ENCODE results near the gene MACROD2. TPM values are rescaled to one million over a fixed set of nuclear protein-coding genes. Genes with fewer than 3 reads are reported as not detected.

MACROD2 gene
- total and polyA plus RNA-seq, 2 donors (not counting 1 experiment from before 2014, with no cell fraction given), result 5.3 to 6.7 TPM

- no peak overlapping the region for H3K9ac ChIP-seq (ENCODE audit: low read length)
- CTCF ChIA-PET, result no interaction called here
- no peak overlapping the region for H2AFZ ChIP-seq (ENCODE audit: insufficient read depth, low read depth, low read length, poor library complexity, severe bottlenecking)
- no peaks in the 10 kb centered on the region for H3K4me1 ChIP-seq (ENCODE audit: control insufficient read depth in 2 of 2, insufficient read depth in 2 of 2, low read length in 2 of 2)
- no peaks in the 10 kb centered on the region for H3K27me3 Mint-ChIP-seq
- WGBS (ENCODE audit: insufficient coverage), result 100% methylated on average over 2 of the region's 2 CpGs
- H3K79me2 ChIP-seq (ENCODE audit: control insufficient read depth, insufficient read depth, low read length), result no peaks in the 10 kb centered on the region
- H3K27ac ChIP-seq (ENCODE audit: low read length in 2 of 2), result no peak overlapping the region
- H3K9me3 Mint-ChIP-seq (ENCODE audit: insufficient read depth), result no peaks in the 10 kb centered on the region
- H3K4me2 ChIP-seq (replicated peaks; ENCODE audit: low read depth, low read length, poor library complexity, severe bottlenecking), result no peak overlapping the region
- no peak overlapping the region for H3K27ac Mint-ChIP-seq
- H3K27me3 ChIP-seq (replicated peaks in 1 of 4; ENCODE audit: control extremely low read depth in 1 of 4, control insufficient read depth in 3 of 4, insufficient read depth in 4 of 4, low read length in 3 of 4), result no peaks in the 10 kb centered on the region
- POLR2A ChIA-PET, result no interaction called here
- H3K4me1 Mint-ChIP-seq, result no peaks in the 10 kb centered on the region
- ATAC-seq (ENCODE audit: low read depth), result no peak
- H3K9me3 ChIP-seq (ENCODE audit: control extremely low read depth in 1 of 3, control insufficient read depth in 2 of 3, insufficient read depth in 1 of 3, low read length in 2 of 3), result no peaks in the 10 kb centered on the region
- H4K20me1 ChIP-seq (ENCODE audit: control insufficient read depth, insufficient read depth, low read length, poor library complexity, severe bottlenecking), result no peaks in the 10 kb centered on the region
- TF ChIP-seq EZH2 (IDR thresholded peaks at IDR 0.05; ENCODE audit: borderline replicate concordance, insufficient read depth, low read depth, low read length, poor library complexity, severe bottlenecking) (no peak), CTCF (IDR thresholded peaks at IDR 0.05) (no peak)
- DNase-seq, result no peak
- H3K4me3 Mint-ChIP-seq, result no peak overlapping the region
- intact Hi-C loops (cut with micrococcal nuclease), result no loop called here
- no peak overlapping the region for H3K4me3 ChIP-seq (ENCODE audit: control extremely low read depth in 1 of 5, extremely low read depth in 1 of 5, insufficient read depth in 1 of 5, low read depth in 2 of 5, low read length in 4 of 5)
- H3K36me3 ChIP-seq (replicated peaks in 1 of 2; ENCODE audit: control extremely low read depth in 1 of 2, control insufficient read depth in 1 of 2, extremely low read depth in 1 of 2, insufficient read depth in 2 of 2, low read length in 1 of 2), result no peaks in the 10 kb centered on the region
These were observed 1420.6 kb downstream of the MACROD2 start for GRCh38 chr20:15415908-15416307.

GRCh38 chr20:15419856-15420255, 1424.5 kb downstream of the MACROD2 start:
- intact Hi-C loops (cut with micrococcal nuclease), result no loop called here
- H3K9me3 Mint-ChIP-seq (ENCODE audit: insufficient read depth), result peaks cover 3% of the 10 kb centered on the region

More at GRCh38 chr20:15419856-15420255, 1424.5 kb downstream of the MACROD2 start:
- Histone ChIP-seq H4K20me1 (ENCODE audit: control insufficient read depth, insufficient read depth, low read length, poor library complexity, severe bottlenecking) (no peaks in the 10 kb centered on the region), H3K27me3 (replicated peaks in 1 of 4; ENCODE audit: control extremely low read depth in 1 of 4, control insufficient read depth in 3 of 4, insufficient read depth in 4 of 4, low read length in 3 of 4) (peaks cover 0 to 3% (median 0%) of the 10 kb centered on the region in 4 experiments), H3K4me3 (ENCODE audit: control extremely low read depth in 1 of 5, extremely low read depth in 1 of 5, insufficient read depth in 1 of 5, low read depth in 2 of 5, low read length in 4 of 5) (no peak overlapping the region), H3K27ac (ENCODE audit: low read length in 2 of 2) (no peak overlapping the region), H3K4me2 (replicated peaks; ENCODE audit: low read depth, low read length, poor library complexity, severe bottlenecking) (no peak overlapping the region), H2AFZ (ENCODE audit: insufficient read depth, low read depth, low read length, poor library complexity, severe bottlenecking) (no peak overlapping the region), H3K36me3 (replicated peaks in 1 of 2; ENCODE audit: control extremely low read depth in 1 of 2, control insufficient read depth in 1 of 2, extremely low read depth in 1 of 2, insufficient read depth in 2 of 2, low read length in 1 of 2) (no peaks in the 10 kb centered on the region), H3K9ac (ENCODE audit: low read length) (no peak overlapping the region), H3K9me3 (ENCODE audit: control extremely low read depth in 1 of 3, control insufficient read depth in 2 of 3, insufficient read depth in 1 of 3, low read length in 2 of 3) (peaks cover 0 to 3% (median 0%) of the 10 kb centered on the region in 3 donors), H3K4me1 (ENCODE audit: control insufficient read depth in 2 of 2, insufficient read depth in 2 of 2, low read length in 2 of 2) (no peaks in the 10 kb centered on the region), H3K79me2 (ENCODE audit: control insufficient read depth, insufficient read depth, low read length) (no peaks in the 10 kb centered on the region)
- Mint-ChIP-seq H3K27me3 (no peaks in the 10 kb centered on the region), H3K27ac (no peak overlapping the region), H3K4me1 (no peaks in the 10 kb centered on the region), H3K4me3 (no peak overlapping the region)
- TF ChIP-seq EZH2 (IDR thresholded peaks at IDR 0.05; ENCODE audit: borderline replicate concordance, insufficient read depth, low read depth, low read length, poor library complexity, severe bottlenecking) (no peak), CTCF (IDR thresholded peaks at IDR 0.05) (no peak)
- no peak for DNase-seq
- CTCF ChIA-PET, result no interaction called here
- no peak for ATAC-seq (ENCODE audit: low read depth)
- POLR2A ChIA-PET, result no interaction called here
- no CpG with 5 or more reads among the region's 2 CpGs for WGBS (ENCODE audit: insufficient coverage)
